Brain microvascular endothelial cell (primary cell): ENCODE results near the gene CASR.

Source experiments
- DNase-seq: peaks from one replicate; pipeline ENCODE4 v3.0.0-alpha.2; 2020
- H3K27ac ChIP-seq: fragments of 250-450 bp; sonication (Bioruptor Pico); 2 replicates; pipeline ENCODE4 v1.5.1; 2020; ENCODE audit warnings: mild to moderate bottlenecking, moderate library complexity
- H3K27me3 ChIP-seq: fragments of 250-450 bp; sonication (Bioruptor Pico); replicated peaks from 2 replicates; pipeline ENCODE4 v1.5.1; 2020; ENCODE audit warnings: mild to moderate bottlenecking
- H3K36me3 ChIP-seq: fragments of 250-450 bp; sonication (Bioruptor Pico); replicated peaks from 2 replicates; pipeline ENCODE4 v1.5.1; 2020; ENCODE audit warnings: mild to moderate bottlenecking
- H3K4me3 ChIP-seq: 2 replicates; pipeline ENCODE4 v1.5.1; 2011; ENCODE audit warnings: low read depth, mild to moderate bottlenecking, control low read depth, low read length, moderate library complexity
- in situ Hi-C: cut with HindIII; loops from 2 replicates; pipeline ENCODE4 v1.10.0; 2017; ENCODE audit warnings: low sequenced_read_pairs, low pct_ligation_motif_present
- TF ChIP-seq, protein P1 (sequence below): IDR thresholded peaks from 2 replicates; pipeline ENCODE4 v1.5.1; 2011; ENCODE audit warnings: low read depth, mild to moderate bottlenecking, moderate library complexity, low read length, control low read depth, inconsistent platforms; ENCODE audit errors: missing control alignments

The CASR gene

DNA sequence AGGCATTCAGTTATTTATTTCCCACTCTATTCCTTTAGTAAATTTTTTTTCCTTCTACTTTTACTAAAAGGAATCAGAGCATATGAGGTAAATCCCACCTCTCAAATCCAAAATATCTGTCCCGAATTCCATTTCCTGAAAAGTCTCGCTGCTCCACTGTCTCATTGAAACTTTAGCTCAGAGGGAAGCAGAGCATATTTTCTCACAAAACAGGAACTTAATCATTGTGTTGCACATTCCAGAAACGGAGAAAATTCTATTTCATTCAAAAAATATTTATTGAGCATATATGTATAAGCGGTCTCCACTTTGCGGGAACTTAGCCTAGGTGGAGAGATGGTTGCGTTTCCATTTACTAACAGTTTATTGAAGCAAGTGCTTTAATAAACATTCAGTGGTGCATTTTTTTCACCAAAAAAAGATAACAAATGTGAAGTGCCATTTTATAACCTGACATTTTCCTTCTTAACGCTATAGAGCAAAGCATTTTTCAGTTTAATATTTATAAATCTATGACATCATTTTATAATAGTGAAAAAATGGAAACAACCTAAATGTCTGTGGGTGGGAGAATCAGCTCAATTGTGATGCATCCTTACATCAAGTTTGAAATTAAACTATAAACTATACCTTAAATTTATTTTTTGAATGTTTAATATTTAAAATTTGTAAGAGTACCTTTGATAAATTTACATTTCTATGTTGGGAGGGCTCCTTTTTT, 74.3 kb downstream of the CASR start:
- Histone ChIP-seq H3K4me3 (no peak overlapping the region), H3K27me3 (no peaks in the 10 kb centered on the region), H3K36me3 (no peaks in the 10 kb centered on the region), H3K27ac (no peak overlapping the region)
- no peak for DNase-seq
- in situ Hi-C loops, result no loop called here
- TF ChIP-seq, protein P1, sequence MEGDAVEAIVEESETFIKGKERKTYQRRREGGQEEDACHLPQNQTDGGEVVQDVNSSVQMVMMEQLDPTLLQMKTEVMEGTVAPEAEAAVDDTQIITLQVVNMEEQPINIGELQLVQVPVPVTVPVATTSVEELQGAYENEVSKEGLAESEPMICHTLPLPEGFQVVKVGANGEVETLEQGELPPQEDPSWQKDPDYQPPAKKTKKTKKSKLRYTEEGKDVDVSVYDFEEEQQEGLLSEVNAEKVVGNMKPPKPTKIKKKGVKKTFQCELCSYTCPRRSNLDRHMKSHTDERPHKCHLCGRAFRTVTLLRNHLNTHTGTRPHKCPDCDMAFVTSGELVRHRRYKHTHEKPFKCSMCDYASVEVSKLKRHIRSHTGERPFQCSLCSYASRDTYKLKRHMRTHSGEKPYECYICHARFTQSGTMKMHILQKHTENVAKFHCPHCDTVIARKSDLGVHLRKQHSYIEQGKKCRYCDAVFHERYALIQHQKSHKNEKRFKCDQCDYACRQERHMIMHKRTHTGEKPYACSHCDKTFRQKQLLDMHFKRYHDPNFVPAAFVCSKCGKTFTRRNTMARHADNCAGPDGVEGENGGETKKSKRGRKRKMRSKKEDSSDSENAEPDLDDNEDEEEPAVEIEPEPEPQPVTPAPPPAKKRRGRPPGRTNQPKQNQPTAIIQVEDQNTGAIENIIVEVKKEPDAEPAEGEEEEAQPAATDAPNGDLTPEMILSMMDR, result no peak

DNA sequence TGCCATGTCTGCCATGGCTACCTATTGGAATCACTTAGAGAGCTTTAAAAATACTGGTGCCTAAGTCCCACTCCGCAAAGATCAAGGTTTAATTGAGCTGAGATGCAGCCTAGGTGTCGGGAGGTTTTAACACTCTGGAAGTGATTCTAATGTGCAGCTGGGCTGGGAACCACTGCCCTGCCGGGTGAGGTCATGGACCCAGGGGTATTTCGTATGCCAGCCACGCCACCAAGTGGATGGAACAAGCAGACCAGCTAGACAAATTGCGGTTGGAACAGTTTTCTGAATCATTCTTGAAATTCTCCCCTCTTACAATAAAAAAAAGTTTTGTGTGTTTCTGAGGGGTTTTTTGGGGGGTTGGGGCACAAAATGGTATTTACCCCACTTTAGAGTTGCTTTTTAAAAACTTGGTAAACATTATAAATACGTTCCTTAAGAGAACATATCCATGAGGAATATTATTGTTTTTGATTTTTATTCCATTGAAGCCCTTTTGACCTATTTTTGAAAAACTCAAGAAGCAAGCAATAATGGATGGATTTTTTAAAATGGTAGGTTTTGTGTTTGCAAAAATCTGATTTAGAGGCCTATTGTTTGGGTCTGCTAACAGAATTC, 75.4 kb downstream of the CASR start:
- Histone ChIP-seq H3K27me3 (no peaks in the 10 kb centered on the region), H3K27ac (no peak overlapping the region), H3K4me3 (no peak overlapping the region), H3K36me3 (no peaks in the 10 kb centered on the region)
- DNase-seq, result peak; percentile 43
- TF ChIP-seq, protein P1, result peak; percentile 77
- in situ Hi-C loops, result no loop called here

DNA sequence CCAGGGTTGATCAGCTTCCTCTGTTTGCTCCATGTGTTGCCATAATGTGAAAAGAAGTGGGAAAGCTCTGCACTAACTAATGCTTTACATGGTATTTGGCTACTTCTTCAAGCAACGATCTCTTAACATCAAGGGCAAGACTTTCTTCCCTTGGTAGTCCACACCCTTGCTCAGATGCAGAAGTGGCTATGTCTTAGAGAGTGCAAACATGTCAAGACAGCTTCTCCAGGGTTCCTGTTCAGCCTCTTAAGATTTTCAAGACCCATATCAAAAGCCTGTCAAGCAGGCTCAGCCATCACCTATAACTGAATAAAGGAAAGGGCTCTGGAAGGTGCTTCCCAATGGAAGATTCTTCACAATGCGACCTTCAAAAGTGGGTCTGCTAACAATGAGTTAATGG, 76.7 kb downstream of the CASR start:
- Histone ChIP-seq H3K36me3 (no peaks in the 10 kb centered on the region), H3K27ac (no peak overlapping the region), H3K4me3 (no peak overlapping the region), H3K27me3 (no peaks in the 10 kb centered on the region)
- TF ChIP-seq, protein P1, result no peak
- in situ Hi-C loops, result no loop called here
- no peak for DNase-seq

DNA sequence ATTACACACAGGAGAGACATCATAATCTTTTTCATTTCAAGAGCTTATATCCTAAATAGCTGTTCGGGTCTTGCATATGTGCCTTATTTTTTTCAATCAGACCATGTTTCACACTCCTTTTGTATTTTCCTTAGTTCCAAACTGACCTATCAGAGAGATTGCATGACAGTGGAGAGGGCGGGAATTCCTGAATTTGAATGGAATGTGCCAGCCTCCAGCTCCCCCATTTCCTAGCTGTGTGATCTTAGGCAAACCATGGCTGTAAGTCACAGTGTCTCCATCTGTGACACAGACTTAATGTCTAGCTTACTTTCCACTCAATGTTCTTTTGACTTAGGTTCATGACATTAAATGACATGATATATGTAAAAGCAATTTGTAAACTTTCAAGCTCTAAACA, 79.6 kb downstream of the CASR start:
- Histone ChIP-seq H3K27me3 (no peaks in the 10 kb centered on the region), H3K4me3 (no peak overlapping the region), H3K27ac (no peak overlapping the region), H3K36me3 (no peaks in the 10 kb centered on the region)
- TF ChIP-seq, protein P1, result no peak
- in situ Hi-C loops, result no loop called here
- no peak for DNase-seq

DNA sequence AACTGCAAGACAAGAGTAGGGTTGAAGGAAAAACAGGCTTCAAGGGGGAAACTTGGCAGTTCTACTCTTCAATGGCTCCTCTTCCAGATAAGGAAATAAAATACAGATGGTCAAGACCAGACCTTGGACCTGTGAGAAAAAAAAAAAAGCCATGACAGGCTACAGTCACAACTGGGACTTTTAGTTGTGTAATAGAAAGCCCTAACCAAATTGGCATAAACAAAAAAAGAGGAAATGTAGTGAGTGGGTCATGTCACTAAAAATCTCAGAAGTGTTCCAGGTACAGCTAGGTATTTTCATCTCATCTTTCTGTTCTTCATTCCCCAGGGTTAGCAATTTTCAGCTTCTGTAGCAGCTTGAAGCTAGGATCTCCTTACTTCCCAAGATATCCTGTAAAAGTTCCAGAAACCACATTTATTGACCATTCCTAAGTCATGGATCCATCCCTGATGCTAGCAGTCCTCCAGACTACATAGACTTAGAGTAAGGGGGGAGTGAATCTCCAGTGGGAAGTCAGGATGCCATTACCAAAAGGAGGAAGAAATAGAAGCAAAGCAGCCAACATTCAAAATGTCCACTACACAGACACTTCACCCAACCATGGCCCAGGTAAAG, 80.6 kb downstream of the CASR start:
- Histone ChIP-seq H3K27me3 (no peaks in the 10 kb centered on the region), H3K27ac (no peak overlapping the region), H3K36me3 (no peaks in the 10 kb centered on the region), H3K4me3 (no peak overlapping the region)
- in situ Hi-C loops, result no loop called here
- no peak for DNase-seq
- TF ChIP-seq, protein P1, result no peak
